Colonic mucosa (tissue), 4 donors: ENCODE measurements around the gene SYTL3. TPM values are rescaled to one million over a fixed set of nuclear protein-coding genes. Genes with fewer than 3 reads are reported as not detected.

ENCODE experiments used
- DNase-seq: peaks from one replicate; pipeline ENCODE4 v3.0.0-alpha.2; 2020
- H3K27ac ChIP-seq: fragments of 200-600 bp; one replicate; pipeline ENCODE4 v1.8.0; 2021
- H3K27me3 ChIP-seq: fragments of 200-600 bp; one replicate; pipeline ENCODE4 v1.8.0; 2021
- H3K36me3 ChIP-seq: fragments of 200-600 bp; one replicate; pipeline ENCODE4 v1.8.0; 2021
- H3K4me1 ChIP-seq: fragments of 200-600 bp; one replicate; pipeline ENCODE4 v1.8.0; 2021; ENCODE audit warnings: mild to moderate bottlenecking
- H3K4me3 ChIP-seq: fragments of 200-600 bp; one replicate; pipeline ENCODE4 v1.8.0; 2021
- H3K9ac ChIP-seq, 2 donors: one replicate each; pipeline ENCODE4 v1.7.0; 2013; ENCODE audit warnings: control low read depth in 2 of 2, low read depth in 2 of 2, low read length in 2 of 2
- H3K9me3 ChIP-seq: fragments of 200-600 bp; one replicate; pipeline ENCODE4 v1.8.0; 2021
- CTCF ChIP-seq: fragments of 200-600 bp; IDR thresholded peaks from one replicate; pipeline ENCODE4 v1.8.0; 2022; ENCODE audit warnings: antibody characterized with exemption, mild to moderate bottlenecking
- intact Hi-C: fragments of 100-400 bp; cut with DNase I; formaldehyde crosslinking; loops from one replicate; pipeline ENCODE4 v1.14.1; 2022
- total RNA-seq, 2 donors: library from RNA; stranded (reverse); fragmentation: NEBNext Ultra II Directional in 1 of 2; extraction: Animal tissue kit (Norgen Biotek cat#: 25700) in 1 of 2; gene quantifications; one replicate each; pipeline ENCODE4 v1.2.1, GENCODE V29; 2021
- donor health status: healthy.
- donor health status: DM: no; HTN: no; CAD: no.
- donor health status: DM: no; HTN: no; CAD: no.

SYTL3 gene
- total RNA-seq, 2 donors from 2014 or later: 1.1 to 3.1 TPM

- no peak for DNase-seq
- no peaks in the 10 kb centered on the region for H3K9me3 ChIP-seq
- no peak for TF ChIP-seq CTCF
- no peak overlapping the region for H3K27ac ChIP-seq
- no peak overlapping the region for H3K4me3 ChIP-seq
- no peak overlapping the region for H3K9ac ChIP-seq
- H3K27me3 ChIP-seq: no peaks in the 10 kb centered on the region
- H3K36me3 ChIP-seq: no peaks in the 10 kb centered on the region
- H3K4me1 ChIP-seq: no peaks in the 10 kb centered on the region
- intact Hi-C loops: no loop called here
Measured at GRCh38 chr6:158756977-158757752, 107.3 kb downstream of the SYTL3 start.

- Histone ChIP-seq H3K9ac (no peak overlapping the region), H3K36me3 (no peaks in the 10 kb centered on the region), H3K4me1 (no peaks in the 10 kb centered on the region), H3K9me3 (no peaks in the 10 kb centered on the region), H3K27me3 (no peaks in the 10 kb centered on the region), H3K27ac (no peak overlapping the region), H3K4me3 (no peak overlapping the region)
- no peak for TF ChIP-seq CTCF
- DNase-seq: no peak
- intact Hi-C loops: no loop called here
Measured at GRCh38 chr6:158757753-158758090, 107.9 kb downstream of the SYTL3 start.

- TF ChIP-seq CTCF: no peak
- no peaks in the 10 kb centered on the region for H3K4me1 ChIP-seq
- H3K27me3 ChIP-seq: no peaks in the 10 kb centered on the region
- H3K27ac ChIP-seq: no peak overlapping the region
- intact Hi-C loops: no loop called here
- no peaks in the 10 kb centered on the region for H3K9me3 ChIP-seq
- no peak overlapping the region for H3K4me3 ChIP-seq
- DNase-seq: no peak
- no peaks in the 10 kb centered on the region for H3K36me3 ChIP-seq
- no peak overlapping the region for H3K9ac ChIP-seq
Measured at GRCh38 chr6:158758451-158758860, 108.6 kb downstream of the SYTL3 start.

GRCh38 chr6:158758941-158759479, 109.2 kb downstream of the SYTL3 start:
- Histone ChIP-seq H3K36me3 (no peaks in the 10 kb centered on the region), H3K4me1 (no peaks in the 10 kb centered on the region), H3K4me3 (no peak overlapping the region), H3K9ac (no peak overlapping the region), H3K27me3 (no peaks in the 10 kb centered on the region), H3K9me3 (no peaks in the 10 kb centered on the region), H3K27ac (no peak overlapping the region)
- TF ChIP-seq CTCF: no peak
- intact Hi-C loops: no loop called here
- no peak for DNase-seq

DNA sequence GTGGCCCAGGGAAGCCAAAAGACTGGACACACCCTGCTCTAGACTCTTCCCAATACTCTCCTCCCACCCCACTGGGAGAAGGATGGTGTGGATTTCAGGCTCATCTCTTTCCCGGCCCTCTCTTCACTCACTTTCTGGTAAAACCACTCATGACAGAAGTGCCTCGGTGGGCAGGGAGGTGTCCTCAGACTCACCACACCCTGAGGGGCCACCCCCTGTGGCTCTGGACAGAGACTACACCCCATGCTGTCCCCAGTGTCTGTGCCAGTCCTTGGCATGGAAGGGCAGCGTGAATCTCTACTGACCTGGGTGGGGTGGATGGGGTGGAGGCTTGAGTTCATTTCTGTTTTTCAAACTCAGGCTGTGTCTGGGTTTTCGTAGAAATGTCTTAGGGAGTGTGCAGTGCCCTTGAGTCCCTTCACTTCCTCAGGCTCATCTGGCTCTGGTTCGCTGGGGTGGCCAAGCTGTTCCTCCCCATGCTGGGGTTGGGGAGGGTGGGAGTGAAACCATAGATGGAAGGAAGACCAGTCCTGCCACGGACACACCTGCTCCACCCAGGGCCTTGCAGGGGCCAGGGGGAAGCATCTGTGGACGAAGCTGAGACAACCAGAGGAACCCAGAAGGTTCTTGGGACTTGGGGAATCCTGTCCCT, 110.2 kb downstream of the SYTL3 start:
- H3K9me3 ChIP-seq: no peaks in the 10 kb centered on the region
- no peak overlapping the region for H3K4me3 ChIP-seq
- no peaks in the 10 kb centered on the region for H3K4me1 ChIP-seq
- H3K27me3 ChIP-seq: no peaks in the 10 kb centered on the region
- H3K36me3 ChIP-seq: no peaks in the 10 kb centered on the region
- intact Hi-C loops: no loop called here
- no peak for DNase-seq
- no peak for TF ChIP-seq CTCF
- H3K27ac ChIP-seq: no peak overlapping the region
- no peak overlapping the region for H3K9ac ChIP-seq
